GM19043 (cell line): ENCODE data around the gene EHD4.

Experiments used
- ATAC-seq: cut with Tn5 transposase; IDR thresholded peaks from one replicate; pipeline ENCODE4 v1.9.1; 2021; ENCODE audit warnings: low read depth; ENCODE audit not compliant: unreplicated experiment

The EHD4 gene

DNA sequence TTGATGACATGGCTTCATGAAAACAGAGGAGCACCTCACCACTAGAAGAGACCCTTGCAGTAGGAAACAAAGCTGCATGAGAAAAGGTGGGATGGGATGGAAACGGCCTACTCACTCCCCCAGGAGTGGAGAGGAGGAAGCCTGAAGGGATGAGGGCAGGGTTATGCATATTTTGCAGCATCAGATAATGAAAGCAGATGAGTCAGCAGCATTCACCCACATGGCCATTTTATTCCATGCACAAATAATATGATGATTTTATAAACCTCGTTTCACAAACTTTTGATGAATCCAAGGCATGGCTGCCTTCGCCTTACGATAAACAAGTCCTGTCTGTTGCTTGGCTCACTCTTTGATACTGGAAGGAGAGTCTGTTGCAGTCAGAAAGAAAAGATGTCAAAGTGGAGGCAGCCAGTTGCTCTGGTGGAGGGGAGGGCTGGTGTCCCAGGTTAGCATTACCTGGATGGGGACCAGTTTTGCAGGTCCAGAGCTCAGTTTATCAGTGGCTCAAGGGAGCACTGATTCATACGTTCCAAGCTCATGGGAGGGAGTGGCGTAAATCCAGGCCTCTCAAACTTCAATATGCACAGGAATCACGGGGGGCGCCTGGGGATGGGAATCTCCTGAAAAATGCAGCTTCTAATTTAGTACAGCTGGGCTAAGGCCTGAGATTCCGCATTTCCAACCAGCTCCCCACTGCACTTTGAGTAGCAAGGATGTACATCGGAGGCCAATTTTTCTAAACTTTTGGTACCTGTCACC, 9.2 kb upstream of the EHD4 start:
- no peak for ATAC-seq

DNA sequence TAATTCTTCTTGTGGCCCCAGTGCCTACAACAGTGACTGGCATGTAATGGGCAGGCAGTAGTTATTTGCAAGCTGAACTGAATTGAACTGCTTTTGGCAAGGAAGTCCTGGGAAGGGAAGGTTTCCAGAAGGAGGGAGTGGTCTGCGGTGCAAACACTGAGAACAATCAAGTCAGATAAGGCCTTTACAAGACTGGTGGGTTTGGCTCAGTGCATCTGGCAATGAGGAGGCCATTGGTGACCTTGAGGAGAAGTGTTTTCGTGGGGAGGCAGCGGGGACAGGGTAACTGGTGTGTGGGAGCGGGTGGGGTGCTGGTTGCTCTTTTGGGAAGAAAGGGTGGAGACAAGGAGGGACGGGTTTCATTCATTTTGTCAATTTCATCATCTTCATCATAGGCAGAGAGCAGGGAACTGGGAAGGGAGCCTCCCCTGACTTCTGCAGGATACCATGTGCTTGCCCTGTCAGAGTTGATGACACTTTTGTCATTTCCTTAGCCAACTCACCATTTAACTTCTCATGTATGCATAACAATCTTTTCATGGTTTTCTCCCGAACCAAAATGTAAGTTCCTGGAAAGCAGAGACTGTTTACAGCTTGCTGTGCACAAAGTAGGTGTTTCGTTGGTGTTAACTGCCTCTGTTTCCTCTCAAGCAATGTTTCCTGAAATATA, 8.4 kb upstream of the EHD4 start:
- no peak for ATAC-seq

DNA sequence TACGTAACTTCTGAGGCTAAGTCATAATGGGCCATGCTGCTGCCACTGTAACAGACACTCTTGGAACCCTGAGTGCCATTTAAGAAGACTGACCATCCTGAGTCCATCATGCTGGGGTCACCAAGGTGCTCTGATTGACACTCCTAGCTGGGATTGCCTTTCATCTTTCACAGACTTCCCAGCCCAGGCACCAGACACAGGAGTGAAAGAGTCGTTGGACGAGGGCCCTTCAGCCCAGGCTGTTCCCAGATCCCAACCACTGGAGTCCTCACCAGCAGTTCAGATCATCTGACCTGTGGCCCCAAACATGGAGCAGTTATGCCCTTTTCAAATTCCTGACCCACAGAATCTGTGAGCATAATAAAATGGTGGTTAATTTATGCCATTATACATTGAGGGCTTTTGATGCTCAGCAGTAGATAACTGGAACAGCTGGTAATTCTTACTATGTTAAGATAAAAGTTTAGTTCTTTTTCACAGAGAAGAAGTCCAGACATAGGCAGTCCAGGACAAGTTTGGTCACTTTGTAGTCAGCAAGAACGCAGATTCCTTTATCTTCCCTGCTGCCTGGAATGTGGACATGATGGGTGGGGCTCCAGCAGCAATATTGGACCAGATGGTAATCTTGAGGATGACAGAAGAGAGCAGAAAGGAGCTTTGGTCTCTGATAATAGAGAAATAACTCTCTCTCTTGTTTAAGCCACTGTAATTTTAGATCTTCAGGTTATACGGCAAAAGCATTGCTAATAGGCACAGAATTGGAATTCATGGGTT, 7.3 kb upstream of the EHD4 start:
- ATAC-seq = no peak

DNA sequence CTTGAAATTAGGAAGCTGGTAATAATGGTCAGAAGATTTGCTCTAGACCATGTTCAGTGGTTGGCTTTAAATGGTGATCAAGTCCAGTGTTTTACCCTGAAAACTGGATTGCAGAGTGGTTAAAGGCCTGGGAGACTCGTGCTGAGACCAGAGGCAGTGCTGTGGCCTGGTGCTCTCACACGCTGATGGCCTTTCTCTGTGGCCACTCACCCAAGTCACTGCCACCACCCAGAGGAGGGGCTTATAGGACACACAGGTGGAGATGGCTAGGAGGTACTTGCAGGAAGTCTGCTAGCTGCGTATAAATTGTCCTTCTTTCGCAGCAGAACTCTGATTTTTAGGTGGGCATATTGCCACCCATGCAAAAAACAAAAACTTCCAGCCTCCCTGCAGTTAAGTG, 6.2 kb upstream of the EHD4 start:
- no peak for ATAC-seq

DNA sequence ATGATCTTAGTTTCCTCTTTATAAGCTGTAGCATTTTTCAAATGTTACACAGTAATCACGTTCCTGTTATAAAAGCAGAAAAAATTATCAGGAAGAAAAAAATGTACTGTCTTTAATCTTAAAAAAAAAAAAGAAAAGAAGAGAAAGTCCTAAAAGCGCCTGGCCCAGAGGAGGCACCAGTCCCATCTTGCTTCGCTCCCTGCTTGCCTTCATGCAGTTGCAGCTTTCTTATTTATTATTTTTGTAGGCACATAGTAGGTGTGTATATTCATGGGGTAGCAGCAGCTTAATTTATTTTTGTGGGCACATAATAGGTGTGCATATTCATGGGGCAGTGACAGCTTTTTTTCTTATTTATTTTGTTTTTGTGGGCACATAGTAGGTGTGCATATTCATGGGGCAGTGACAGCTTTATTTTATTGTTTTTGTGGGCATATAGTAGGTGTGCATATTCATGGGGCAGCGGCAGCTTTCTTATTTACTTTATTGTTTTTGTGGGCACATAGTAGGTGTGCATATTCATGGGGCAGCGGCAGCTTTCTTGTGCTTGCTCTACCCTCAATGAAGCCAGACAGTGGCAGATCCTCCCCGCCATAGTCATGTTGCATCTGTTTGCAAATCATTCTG, 5.5 kb upstream of the EHD4 start:
- ATAC-seq = no peak

DNA sequence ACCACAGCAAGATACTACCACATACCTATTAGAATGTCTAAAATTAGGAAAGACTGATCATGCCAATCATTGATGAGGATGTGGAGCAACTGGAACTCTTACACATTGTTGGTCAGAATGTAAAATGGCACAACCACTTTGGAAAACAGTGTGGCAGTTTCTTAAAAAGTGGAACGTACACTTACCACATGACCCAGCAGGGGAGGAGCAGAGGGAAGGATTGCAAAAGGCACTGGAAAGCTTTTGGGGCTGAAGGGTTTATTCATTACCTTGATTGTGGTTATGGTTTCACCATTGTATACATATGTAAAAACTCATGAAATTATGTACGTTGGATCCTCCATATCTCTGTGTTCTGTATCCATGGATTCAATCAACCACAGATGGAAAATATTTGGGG, 3.3 kb upstream of the EHD4 start:
- ATAC-seq = no peak

DNA sequence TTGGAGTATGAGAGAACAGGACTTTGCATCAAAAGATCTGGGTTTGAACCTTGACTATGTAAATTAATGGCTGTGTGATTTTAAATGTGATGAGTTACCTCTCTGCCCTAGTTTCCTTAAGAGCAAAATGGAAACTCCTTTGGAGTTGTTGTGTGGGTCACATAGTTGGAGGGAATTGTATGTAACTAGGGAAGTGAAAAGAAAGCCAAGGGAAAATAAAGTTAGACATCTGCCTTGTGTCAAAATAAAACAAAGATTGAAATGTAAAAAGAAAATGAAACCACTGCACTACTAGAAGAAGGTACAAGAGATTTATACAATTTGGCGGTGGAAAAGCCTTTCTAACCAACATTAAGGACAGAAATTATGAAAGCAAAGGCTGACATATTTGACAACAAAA, 1.7 kb upstream of the EHD4 start:
- no peak for ATAC-seq

DNA sequence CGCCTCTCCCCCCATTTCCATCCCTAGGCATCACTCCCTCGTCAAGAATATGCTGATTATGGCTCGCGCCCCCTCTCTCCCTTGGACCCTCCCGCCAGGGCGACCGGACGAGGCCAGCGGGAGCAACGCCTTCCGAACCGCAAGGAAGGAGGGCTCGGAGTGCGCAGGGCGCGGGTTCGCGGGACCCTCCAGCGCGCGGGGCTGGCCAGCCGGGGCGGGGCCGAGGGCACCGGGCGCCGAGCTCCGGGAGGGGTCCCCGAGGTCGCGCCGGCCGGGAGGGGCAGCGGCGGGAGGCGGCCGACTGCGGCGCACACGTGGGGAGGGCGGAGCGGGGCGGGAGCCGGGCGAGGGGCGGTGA, 483 bp downstream of the EHD4 start:
- no peak for ATAC-seq

DNA sequence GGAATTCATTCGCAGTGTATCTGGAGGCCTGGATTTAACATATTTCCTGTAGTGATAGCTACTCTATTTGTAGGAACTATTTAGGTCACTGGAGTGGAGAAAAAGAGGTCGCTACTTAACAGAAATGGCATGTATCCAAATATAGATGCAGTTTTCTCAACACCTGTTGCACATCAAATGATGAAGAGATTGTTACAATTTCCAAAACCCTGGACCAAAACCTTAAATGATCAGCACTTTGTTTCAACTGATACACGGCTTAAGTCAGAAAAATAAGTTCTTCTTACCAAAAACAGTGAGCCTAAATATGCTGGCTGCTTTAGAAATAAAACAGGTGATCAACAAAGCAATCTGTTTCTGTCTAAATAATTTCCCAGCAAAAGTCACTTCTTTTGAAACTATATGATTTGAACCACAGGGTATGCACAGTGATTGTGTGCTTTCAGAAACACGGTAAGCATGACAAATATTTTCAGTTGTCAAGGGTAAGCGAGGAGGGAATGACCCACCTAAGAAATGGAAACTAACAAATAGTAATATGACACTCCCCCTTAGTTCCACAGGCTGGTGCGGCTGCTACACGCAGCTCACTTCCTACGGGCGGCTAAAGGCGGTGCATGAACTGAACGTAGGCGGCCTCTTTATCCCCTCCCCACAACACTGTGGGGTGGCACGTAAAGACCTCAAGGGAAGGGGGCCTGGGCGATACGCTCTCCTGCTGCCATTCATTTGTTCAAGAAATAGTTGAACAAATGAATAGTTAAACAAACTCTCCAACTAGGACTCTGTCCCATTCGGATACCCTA, 1.1 kb downstream of the EHD4 start:
- peak; percentile 38 for ATAC-seq

DNA sequence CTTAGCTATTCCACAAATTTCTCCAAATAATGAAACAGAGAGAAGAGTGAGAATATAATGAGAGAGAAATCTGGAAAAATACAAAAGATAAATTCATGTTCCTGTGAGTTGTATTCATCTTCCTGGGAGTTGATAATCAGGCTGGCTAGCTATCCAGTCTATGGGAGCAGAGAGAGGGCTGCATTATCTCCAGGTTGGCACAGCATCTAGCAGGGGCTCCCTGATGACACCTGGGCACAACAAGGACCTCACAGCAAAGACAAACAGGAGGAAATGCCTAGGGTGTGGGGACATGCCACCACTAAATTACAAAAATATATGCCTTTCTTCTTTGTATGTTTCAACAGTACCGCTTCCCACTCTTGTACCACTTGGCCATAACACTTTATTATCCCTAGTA, 1.9 kb downstream of the EHD4 start:
- no peak for ATAC-seq

DNA sequence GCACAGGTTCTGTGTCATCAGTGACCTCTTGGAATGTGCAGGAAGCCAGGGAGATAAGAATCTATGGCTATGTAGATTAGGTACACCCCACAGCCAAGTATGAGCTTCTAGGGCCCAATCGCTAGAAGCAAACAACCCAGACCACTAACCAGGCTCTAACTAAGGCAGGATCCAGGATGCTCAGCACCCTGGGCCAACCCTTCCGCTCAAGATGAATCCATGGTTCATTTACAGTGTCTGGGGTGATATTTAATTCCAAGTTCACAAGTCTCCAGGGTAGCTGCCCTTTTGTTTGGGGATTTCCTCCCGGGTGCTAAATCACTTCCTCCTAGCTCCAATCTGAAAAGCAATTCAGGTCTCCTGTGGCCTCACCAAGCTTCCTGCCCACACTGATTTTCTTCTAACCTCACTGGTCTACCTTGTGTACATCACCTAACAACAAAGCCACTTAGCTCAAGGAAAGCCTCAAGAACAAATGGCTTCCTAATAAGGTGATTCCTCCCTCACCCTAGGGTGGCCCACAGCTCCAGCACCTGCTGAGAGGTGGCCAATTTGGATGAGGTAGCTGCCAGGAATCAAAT, 2.4 kb downstream of the EHD4 start:
- no peak for ATAC-seq

DNA sequence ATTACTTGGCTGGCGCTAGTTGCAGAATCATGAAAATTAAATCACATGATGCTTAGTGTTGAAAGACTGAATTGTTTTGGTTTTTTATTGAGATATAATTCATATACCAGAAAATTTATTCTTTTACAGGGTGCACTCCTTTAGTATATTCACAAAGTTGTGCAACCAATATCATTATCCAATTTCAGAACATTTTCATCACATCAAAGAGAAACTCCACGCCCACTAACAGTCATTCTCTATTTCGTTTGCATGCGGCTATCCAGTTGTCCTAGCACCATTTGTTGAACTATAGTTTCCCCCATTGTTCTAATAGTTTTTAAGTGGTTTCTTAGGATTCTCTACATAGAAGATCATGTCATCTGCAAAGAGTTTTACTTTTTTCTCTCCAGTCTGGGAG, 3.7 kb downstream of the EHD4 start:
- no peak for ATAC-seq

DNA sequence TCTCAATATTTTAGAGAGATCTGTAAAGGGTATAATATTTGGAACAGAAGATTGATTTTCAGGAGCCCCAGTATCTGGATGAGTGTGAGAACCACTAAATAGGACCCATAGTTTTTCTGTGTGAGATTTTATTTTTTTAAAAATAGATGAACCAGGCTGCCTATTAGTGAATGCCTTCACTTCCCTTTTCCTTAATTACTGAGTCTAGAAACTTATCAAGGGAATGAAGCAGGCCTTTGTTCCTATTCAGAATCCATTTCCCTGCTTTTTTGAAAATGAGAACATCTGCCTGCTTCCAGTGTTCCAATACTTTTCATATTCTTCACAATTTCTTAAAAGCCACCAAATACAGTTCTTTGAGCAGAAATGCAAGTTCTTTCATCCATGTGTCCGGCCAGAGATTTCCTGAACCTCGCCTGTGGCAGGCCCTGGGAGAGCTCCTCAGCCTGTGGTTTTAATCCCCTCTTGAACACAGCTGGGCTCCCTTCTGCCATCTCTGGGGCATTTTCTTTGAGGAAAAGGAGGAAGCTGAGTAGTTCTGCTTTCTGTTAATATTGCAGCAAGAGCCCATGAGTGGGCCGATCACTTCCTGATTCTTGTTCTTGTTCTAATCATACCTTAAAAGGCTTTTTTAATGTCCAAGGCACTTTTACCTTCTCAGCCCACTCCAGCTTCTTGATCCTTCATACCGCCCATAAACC, 4.7 kb downstream of the EHD4 start:
- no peak for ATAC-seq

DNA sequence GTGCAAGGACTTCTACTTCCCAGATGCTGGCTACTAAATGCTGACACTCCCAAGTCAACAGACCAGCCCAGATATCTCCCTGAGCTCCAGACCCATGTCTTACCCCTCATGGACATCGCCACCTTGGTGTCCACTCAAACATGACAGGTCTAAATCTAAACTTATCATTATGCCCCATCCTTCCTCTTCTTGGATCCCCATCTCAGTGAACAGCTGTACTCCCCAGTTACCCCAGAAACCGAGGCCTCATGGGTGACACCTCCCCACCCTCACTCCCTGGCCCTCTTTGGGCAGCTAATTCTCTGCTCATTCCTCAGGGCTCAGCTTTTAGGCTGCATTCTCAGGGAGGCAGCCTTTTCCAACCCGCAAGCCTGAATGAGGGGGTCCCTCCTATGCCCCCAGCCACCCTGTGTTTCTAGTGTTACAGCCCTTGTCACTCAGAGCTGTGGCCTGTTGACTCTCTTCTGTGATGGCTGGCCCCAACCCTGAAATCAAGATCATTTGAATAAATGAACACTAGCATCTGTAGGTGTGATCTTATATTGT, 5.4 kb downstream of the EHD4 start:
- ATAC-seq = no peak

DNA sequence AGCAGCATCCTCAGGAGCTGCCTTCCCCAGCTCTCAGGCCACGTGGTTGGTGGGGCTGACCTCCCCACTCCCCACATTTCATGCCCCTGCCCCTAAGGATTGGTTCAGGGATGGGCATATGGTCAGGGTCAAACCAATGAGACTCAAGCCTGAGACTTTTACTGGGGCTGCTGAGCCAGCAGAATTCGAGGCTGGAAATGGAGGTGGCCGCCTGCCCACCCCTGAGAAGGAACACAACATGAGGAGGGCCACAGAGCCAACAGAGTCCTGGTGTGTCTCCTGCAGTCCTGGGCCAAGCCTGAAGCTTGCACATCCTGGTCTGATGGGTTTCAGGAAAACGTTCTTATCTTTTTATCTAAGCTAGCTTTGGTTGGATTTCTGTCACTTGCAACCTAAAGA, 5.9 kb downstream of the EHD4 start:
- no peak for ATAC-seq

DNA sequence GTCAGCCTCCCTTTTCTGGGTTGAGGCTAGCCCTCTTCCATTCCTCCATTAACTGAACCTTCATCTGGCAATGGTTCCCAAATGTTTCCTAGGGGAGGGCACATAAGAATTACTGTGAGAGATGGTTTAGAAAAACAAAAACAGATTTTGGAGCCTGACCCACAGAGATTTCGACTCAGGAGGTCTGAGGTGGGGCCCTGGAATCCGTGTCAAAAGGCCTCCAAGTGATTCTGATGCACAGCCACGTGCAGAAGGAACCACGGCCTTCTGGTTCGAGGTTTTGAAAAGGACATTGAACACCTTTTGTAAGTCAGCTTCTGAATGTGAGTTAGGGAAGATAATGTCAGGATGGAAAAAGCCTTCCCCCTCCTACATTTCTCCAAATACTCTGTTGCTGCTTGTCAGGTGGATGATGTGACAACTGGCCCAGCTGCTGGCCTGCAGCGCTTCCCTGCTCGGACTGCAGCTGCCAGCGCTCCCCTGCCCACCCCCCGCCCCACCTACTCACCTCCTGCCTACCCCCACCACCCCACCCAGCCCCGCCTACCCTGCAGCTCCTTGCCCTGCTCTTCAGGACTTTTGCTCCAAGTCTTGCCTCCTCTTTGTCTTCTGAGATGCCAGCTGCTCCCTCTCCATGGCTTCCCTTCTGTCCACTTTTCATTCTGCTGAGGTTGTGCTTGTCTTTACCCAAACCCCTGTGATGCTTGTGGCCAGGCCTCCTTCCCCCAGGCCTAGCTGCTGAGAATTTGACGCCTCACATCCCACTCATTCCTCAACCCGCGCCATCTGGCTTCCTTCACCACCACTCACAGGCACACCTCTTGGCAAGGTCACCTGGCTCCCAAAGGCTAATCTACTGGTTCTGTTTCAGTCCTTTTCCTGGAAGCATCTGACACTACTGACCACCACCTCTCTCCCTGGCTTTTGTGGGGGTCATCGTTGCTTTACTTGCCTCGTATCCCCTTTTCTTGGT, 6.6 kb downstream of the EHD4 start:
- ATAC-seq = no peak

DNA sequence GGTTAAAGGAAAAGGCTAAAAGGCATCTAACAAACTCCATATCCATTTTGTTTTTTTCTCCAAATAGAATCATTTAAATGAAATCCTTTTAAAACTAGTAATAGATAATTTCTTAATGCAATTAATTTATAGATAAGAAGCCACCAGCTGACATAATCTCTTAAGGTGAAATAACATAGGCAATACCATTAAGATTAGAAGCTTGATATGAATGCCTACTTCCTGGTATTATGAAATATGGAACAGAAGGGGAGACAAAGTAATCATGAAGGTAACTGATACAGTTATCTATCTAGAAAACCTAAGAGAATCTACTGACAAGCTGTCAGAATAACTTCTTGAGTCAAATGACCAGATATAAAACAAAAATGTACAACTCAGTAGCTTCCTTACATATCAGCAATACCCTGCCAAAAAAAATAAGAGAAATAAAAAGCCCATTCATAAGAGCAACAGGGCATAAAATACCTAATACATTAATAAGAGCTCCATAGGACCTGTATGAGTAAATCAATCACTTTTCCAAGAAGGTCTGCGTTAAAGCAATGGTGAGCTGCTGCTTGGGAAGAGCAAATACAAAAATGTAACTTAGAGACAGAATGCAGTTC, 10.7 kb downstream of the EHD4 start:
- ATAC-seq = no peak
